H1 (cell line): ENCODE results near the gene HBB.

Experiments used
- CEBPB ChIP-seq: IDR thresholded peaks from 2 replicates; pipeline ENCODE4 v1.6.1; 2012; ENCODE audit warnings: low read depth, low read length
- POLR2AphosphoS5 ChIP-seq: IDR thresholded peaks from 2 replicates; pipeline ENCODE4 v1.6.1; 2011; ENCODE audit warnings: low read depth, low read length
- TF ChIP-seq, protein P1 (sequence below), 3 experiments: IDR thresholded peaks; 1 replicate in 2 of 3; 2 replicates in 1 of 3; pipeline versions ENCODE4 v1.5.1 to v1.6.1; 2011; ENCODE audit warnings: low read length in 3 of 3, mild to moderate bottlenecking in 3 of 3, inconsistent platforms in 2 of 3, low read depth in 1 of 3, moderate library complexity in 1 of 3; ENCODE audit not compliant: insufficient read depth in 1 of 3; ENCODE audit errors: control extremely low read depth in 1 of 3

DNA sequence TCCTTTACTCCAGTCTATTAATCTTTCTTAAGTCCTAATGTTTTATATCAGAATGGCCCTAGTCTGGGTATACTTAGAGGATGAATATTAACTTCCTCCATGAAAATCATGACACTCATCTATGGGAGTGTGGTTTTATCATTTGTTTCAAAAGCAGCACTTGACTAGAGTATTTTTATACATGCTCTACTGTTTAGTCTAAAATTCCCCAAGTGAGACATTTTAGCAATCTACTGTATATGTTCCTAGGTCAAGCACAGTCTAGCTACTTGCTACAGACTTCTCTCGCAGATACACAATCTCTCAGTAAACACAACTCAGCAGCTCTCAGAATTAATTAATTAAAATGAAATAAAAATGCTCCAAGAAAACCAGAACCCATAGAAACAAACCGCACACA is 2.9 kb upstream of the HBB start:
- TF ChIP-seq, protein P1, sequence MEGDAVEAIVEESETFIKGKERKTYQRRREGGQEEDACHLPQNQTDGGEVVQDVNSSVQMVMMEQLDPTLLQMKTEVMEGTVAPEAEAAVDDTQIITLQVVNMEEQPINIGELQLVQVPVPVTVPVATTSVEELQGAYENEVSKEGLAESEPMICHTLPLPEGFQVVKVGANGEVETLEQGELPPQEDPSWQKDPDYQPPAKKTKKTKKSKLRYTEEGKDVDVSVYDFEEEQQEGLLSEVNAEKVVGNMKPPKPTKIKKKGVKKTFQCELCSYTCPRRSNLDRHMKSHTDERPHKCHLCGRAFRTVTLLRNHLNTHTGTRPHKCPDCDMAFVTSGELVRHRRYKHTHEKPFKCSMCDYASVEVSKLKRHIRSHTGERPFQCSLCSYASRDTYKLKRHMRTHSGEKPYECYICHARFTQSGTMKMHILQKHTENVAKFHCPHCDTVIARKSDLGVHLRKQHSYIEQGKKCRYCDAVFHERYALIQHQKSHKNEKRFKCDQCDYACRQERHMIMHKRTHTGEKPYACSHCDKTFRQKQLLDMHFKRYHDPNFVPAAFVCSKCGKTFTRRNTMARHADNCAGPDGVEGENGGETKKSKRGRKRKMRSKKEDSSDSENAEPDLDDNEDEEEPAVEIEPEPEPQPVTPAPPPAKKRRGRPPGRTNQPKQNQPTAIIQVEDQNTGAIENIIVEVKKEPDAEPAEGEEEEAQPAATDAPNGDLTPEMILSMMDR (IDR thresholded peaks at IDR 0.05; ENCODE audit: control extremely low read depth in 1 of 3, insufficient read depth in 1 of 3, low read depth in 1 of 3, low read length in 3 of 3): no peak
- TF ChIP-seq POLR2AphosphoS5: no peak
- TF ChIP-seq CEBPB: no peak
